Heart left ventricle (tissue), 13 donors: Measurements from ENCODE around the gene VAMP3.

Experiments
- CTCF ChIP-seq, 12 donors: fragments of 200-600 bp; sonication (generic) in 4 of 12; IDR thresholded peaks; one replicate each; pipeline versions ENCODE4 v1.5.0 to v1.8.0; 2018 to 2022; ENCODE audit warnings: antibody characterized with exemption in 12 of 12, mild to moderate bottlenecking in 5 of 12
- POLR2A ChIP-seq, 2 donors: fragments of 450-650 bp; IDR thresholded peaks; one replicate each; pipeline ENCODE4 v1.6.1; 2017; ENCODE audit warnings: antibody characterized with exemption in 2 of 2, mild to moderate bottlenecking in 2 of 2, moderate library complexity in 2 of 2
- donor health status: ischemic (EF 13 %, LVEDD 7.1; RV severe dilation, severe dysfunction).
- donor health status: DM: no; HTN: yes; CAD: no.
- donor health status: DM: no; HTN: no; CAD: no.
- donor health status: ischemic (EF 25% LVEDD 6.9; RV normal size, moderate dysfunction).
- donor health status: ischemic (EF 25% LVEDD 5.7; RV mildly dilated, moderate dysfunction).
- donor health status: ischemic (EF 35%, LVEDD 5.7; RV mildly dilated, moderate dysfunction).
- donor health status: nonischemic (EF 11% LVEDD 7.7; RV severe dilation, severe dysfunction).
- donor health status: DM: yes; HTN: yes; CAD: no.
- donor health status: PGD.
- donor health status: ischemic (EF 29% LVEDD 5.4; RV normal size, mild dysfunction).
- donor health status: nonischemic (EF 23%, LVEDD 6.1; RV moderate dilation, normal function).

- TF ChIP-seq CTCF (IDR thresholded peaks at IDR 0.05) (no peak), POLR2A (IDR thresholded peaks at IDR 0.05) (no peak)
Measured at GRCh38 chr1:7795406-7795805, 24.3 kb downstream of the VAMP3 start.
